Thyroid gland (tissue), 4 donors: ENCODE results near the gene GFOD1. TPM values are rescaled to one million over a fixed set of nuclear protein-coding genes. Genes with fewer than 3 reads are reported as not detected.

ENCODE experiments used
- DNase-seq, 2 donors: peaks; one replicate each; pipeline ENCODE4 v3.0.0-alpha.2; 2019
- H3K27ac ChIP-seq, 3 donors: fragments of 200-600 bp; sonication (generic); 1 replicate in 2 of 3; 2 replicates in 1 of 3; pipeline ENCODE4 v1.5.1; 2016 to 2019; ENCODE audit warnings: mild to moderate bottlenecking in 1 of 3, moderate library complexity in 1 of 3
- H3K27me3 ChIP-seq: fragments of 200-600 bp; sonication (generic); one replicate; pipeline ENCODE4 v1.5.1; 2019
- H3K36me3 ChIP-seq, 2 donors: fragments of 200-600 bp; sonication (generic); one replicate each; pipeline ENCODE4 v1.5.1; 2016 to 2019
- H3K4me1 ChIP-seq, 2 donors: fragments of 200-600 bp; sonication (generic); one replicate each; pipeline ENCODE4 v1.5.1; 2017 to 2019
- H3K4me3 ChIP-seq, 3 donors: fragments of 200-600 bp; sonication (generic); replicated peaks in 1 of 3; 1 replicate in 2 of 3; 2 replicates in 1 of 3; pipeline ENCODE4 v1.5.1; 2016; ENCODE audit warnings: mild to moderate bottlenecking in 1 of 3
- H3K9me3 ChIP-seq: fragments of 200-600 bp; sonication (generic); one replicate; pipeline ENCODE4 v1.5.1; 2017
- CTCF ChIP-seq, 6 experiments: fragments of 200-600 bp in 3 of 6; fragments of 450-650 bp in 3 of 6; sonication (generic) in 3 of 6; IDR thresholded peaks; one replicate each; pipeline ENCODE4 v1.5.1; 2016 to 2019; ENCODE audit warnings: antibody characterized with exemption in 6 of 6, mild to moderate bottlenecking in 2 of 6, inconsistent platforms in 1 of 6, moderate library complexity in 1 of 6
- POLR2A ChIP-seq, 2 donors: fragments of 450-650 bp; IDR thresholded peaks; one replicate each; pipeline ENCODE4 v1.6.1; 2017; ENCODE audit warnings: antibody characterized with exemption in 2 of 2, mild to moderate bottlenecking in 2 of 2, moderate library complexity in 1 of 2
- WGBS, 2 donors: methylation state at CpG; one replicate each; pipeline ENCODE4 v1.1.5; 2017; 5-methylcytosine and 5-hydroxymethylcytosine counted together
- intact Hi-C: fragments of 100-400 bp; cut with DNase I; formaldehyde crosslinking; loops from one replicate; pipeline ENCODE4 v1.15.1; 2023
- total RNA-seq, 4 donors: library from RNA; depleted of rRNA; stranded (reverse); fragments of >200 nt; gene quantifications; one replicate each; pipeline ENCODE4 v1.2.3, GENCODE V29; 2016

The GFOD1 gene
- total RNA-seq, 4 donors from 2014 or later: 4.2 to 18.4 (median 8.5) TPM

DNA sequence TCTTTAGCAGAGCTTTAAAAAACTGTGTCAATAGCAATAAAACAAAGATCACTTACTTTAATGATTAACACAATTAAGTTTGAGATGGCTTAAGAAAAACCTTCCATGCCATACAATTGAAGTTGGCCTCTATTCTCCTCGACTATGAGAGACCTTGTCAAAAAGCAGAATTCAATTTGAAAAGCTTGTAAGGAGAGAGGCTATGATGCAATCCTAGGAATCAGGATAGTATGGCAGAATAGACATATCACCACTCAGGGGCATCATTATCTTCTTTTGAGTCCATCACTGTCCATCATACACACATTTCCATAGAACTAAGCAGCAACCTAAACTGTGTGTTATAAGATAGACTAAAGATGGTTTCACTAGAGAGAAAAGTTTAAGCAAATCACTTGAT, 176.2 kb downstream of the GFOD1 start:
- TF ChIP-seq CTCF (IDR thresholded peaks at IDR 0.05) (no peak), POLR2A (IDR thresholded peaks at IDR 0.05) (no peak)
- no peaks in the 10 kb centered on the region for H3K4me1 ChIP-seq

DNA sequence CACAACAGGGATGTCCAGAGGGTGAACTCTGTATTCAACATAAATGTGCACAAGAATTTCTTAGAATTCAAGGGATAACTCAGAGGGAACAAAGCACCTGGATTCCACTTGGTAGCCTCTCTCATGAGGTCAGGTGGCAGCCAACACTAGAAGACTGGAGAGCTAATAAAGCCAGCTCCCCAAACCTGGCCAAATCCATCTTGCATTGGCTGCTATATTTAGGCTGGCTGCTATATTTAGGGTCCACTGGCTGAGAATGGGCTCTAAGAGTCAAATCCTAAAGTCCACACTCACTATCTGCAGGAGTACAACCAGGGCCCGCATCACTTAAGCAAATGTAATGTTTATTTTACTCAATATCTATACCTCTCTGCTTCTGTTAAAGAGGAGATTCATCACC, 179.1 kb downstream of the GFOD1 start:
- Histone ChIP-seq H3K36me3 (peaks cover 5 to 7% of the 10 kb centered on the region in 2 donors), H3K9me3 (no peaks in the 10 kb centered on the region), H3K27ac (no peak overlapping the region), H3K4me1 (peaks cover 0 to 7% of the 10 kb centered on the region in 2 donors), H3K4me3 (no peak overlapping the region), H3K27me3 (no peaks in the 10 kb centered on the region)
- no peak for TF ChIP-seq CTCF (IDR thresholded peaks at IDR 0.05)
- no peak for TF ChIP-seq POLR2A (IDR thresholded peaks at IDR 0.05)
- 96 to 100% methylated on average over 1 of the region's 1 CpG for WGBS, 2 donors
- DNase-seq: no peak
- intact Hi-C loops: no loop called here

More for the DNA sequence above, 176.2 kb downstream of the GFOD1 start:
- Histone ChIP-seq H3K27ac (no peak overlapping the region), H3K27me3 (no peaks in the 10 kb centered on the region), H3K4me3 (no peak overlapping the region), H3K36me3 (peaks cover 10 to 22% of the 10 kb centered on the region in 2 donors), H3K9me3 (no peaks in the 10 kb centered on the region)
- no peak for DNase-seq
- 37 to 89% methylated on average over 1 of the region's 1 CpG for WGBS, 2 donors
- intact Hi-C loops: no loop called here

Other genes with a start within 250 kb of the GFOD1 start
- gene TBC1D7, start 159.1 kb downstream of the GFOD1 start, total RNA-seq: 10 to 100 TPM in 2 of 4 donors, 1 to 10 TPM in 2; 6.9 to 10.7 (median 9.6) TPM
- 10 to 100 TPM; 10.5 to 20.4 (median 12.4) TPM for gene SIRT5, start 87.0 kb upstream of the GFOD1 start, total RNA-seq
- 100 to 1,000 TPM in 2 of 4 donors, 10 to 100 TPM in 2; 62.9 to 133 (median 101) TPM for gene NOL7, start 127.7 kb upstream of the GFOD1 start, total RNA-seq
- 10 to 100 TPM; 26.8 to 42.6 (median 32.4) TPM for gene RANBP9, start 224.2 kb upstream of the GFOD1 start, total RNA-seq